ENCODE results near the gene TXNRD2.
A peak's percentile ranks its signal among the peaks of the same experiment; 100 is the strongest.
"Not testable (repeated sequence)": the region's sequence is repeated elsewhere in the genome, so short reads cannot be mapped to it uniquely, and the experiment has no call there.

Gene TXNRD2

DNA sequence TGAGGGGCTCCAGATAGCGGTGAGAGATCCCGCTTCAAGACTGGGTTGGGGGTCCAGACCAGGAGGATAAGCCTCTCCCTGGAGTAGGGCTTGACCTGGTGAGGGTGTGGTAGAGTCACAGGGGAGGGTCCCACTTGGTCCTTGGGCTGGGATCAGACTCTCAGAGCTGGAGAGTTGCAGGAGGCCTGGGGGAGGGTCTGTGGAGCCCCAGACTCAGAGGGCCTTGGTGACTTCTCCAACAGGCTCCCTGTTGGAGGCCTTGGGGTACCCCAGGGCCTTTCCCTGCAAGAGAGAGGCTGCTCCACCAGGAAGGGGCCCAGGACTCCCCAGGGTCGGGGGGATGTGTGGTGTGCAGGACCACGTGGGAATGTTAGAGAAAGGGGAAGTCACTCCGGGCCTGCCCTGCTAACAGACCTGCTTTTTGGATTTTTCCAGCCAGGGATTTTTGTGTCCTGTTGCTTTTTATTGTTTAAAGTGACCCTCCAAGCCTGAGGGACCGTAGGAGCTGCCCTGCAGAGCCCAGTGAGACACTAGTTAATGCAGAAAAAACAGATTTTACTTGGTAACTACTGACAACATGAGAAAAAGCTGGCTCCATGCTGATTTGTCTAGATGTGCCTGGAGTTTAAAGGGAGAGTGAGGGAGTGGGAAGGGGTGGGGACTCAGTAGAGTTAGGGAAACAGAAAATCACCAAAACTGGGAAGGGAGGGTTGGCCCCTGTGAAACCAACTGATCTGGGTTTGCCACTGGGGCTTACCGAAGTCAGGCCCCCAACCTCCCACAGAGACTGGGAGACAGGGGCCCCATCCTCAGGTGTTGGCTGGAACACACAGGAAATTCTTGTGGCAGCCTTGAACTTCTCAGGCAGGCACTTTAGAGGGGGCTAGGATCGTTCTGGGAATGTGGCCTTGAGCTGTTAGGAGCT, 801 bp upstream of the TXNRD2 start:
- DNase-seq, result peak; percentile 76

DNA sequence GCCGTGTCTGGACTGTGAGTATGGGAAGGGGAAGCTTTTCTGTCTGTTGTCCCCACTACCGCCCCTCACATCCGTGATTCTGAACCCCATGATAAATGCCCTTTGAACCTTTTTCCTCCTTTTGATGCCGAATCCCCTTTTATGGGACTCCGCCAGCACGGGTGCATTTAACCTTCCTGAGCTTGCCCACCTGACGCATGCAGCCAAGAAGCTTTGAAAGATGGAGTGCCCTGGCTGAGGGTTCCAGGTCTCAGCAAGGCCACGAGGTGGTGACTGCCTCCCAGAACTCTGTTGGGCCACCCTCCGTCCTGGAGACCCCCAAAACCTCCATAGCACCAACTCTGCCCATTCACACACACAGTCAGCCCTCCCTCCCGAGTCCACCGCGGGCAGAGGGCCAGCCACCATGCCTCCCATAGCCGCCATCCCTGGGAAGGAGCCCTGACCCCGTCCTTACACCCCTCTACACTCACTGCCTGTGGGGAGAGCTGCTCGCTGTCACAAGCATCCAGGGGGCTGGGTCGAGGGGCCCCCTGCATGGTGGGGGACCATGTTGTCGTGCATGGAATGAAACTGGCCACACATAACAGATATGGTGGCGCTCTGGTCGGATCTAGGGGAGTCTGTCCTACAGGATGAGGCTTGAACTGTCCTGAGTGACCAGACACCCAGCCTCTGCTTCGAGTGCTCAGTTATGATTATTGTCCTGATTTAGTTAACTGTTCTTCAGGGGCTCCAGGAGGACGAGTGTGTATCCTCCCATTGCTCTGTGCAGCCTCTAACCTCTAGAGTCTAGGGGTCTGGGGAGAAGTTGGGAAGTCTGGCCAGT, 868 bp downstream of the TXNRD2 start:
- DNase-seq, result no peak

DNA sequence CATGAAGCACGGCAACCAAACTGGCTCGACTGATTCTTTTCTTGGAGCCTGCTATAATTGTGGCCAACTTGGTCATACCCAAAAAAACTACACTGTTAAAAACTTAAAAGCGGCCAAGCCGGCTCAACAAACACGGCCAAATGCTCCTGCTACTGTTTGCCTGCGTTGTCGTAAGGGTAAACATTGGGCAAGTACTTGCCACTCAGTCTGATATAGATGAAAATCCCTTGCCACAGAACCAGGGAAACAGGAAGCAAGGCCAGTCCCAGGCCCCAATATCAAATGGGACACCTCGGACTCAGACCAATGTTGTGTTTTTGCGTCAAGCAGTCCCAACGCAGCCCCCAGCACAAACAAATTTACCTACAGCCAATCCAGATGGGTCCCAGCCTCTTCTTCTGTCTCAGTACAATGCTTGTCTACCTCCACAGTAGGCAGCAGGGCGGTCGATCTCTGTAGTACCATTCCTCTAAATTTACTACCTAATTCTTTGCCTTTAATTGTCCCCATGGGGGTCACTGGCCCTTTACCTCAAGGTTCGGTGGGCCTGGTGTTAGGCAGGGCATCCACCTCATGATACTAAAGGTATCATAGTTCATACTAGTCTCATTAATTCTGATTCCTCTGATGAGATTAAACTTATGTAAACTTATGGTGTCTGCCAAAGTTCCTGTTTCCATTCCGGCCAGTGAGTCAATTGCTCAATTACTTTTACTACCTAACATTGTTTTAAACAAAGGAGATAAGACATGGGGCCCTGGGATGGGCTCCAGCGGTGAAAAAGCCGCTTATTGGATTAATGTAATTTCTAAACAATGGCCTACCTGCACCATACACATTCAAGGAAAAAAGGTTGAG, 3.8 kb downstream of the TXNRD2 start:
- DNase-seq, result no peak

DNA sequence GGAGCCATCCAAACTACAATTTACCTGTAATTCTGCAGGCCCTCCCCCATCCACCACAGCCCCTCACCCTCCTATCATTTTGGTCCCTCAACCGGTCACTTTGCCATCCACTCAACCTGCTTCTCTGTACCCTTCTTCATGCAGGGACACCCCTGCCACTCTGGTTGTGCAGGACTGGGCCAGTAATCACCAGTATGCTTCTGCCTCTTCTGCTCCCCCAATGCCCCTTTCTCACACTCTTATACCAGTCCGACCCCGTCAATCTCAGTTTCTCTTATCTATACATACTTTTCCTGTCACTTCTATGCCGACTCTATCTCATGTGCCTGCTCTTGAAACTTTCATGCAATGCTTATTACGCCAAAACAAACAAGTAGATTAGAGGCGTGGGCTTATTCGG, 5.1 kb downstream of the TXNRD2 start:
- DNase-seq, result no peak

DNA sequence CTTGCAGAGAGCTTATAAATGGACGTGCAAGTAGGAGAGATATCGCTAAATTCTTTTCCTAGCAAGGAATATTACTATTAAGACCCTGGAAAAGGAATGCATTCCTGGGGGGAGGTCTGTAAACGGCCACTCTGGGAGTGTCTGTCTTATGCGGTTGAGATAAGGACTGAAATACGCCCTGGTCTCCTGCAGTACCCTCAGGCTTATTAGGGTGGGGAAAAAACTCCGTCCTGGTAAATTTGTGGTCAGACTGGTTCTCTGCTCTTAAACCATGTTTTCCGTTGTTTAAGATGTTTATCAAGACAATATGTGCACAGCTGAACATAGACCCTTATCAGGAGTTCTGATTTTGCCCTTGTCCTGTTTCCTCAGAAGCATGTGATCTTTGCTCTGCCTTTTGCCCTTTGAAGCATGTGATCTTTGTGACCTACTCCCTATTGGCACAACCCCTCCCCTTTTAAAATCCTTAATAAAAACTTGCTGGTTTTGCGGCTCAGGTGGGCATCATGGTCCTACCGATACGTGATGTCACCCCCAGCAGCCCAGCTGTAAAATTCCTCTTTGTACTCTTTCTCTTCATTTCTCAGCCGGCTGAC, 6.4 kb downstream of the TXNRD2 start:
- DNase-seq, result not testable (repeated sequence)

DNA sequence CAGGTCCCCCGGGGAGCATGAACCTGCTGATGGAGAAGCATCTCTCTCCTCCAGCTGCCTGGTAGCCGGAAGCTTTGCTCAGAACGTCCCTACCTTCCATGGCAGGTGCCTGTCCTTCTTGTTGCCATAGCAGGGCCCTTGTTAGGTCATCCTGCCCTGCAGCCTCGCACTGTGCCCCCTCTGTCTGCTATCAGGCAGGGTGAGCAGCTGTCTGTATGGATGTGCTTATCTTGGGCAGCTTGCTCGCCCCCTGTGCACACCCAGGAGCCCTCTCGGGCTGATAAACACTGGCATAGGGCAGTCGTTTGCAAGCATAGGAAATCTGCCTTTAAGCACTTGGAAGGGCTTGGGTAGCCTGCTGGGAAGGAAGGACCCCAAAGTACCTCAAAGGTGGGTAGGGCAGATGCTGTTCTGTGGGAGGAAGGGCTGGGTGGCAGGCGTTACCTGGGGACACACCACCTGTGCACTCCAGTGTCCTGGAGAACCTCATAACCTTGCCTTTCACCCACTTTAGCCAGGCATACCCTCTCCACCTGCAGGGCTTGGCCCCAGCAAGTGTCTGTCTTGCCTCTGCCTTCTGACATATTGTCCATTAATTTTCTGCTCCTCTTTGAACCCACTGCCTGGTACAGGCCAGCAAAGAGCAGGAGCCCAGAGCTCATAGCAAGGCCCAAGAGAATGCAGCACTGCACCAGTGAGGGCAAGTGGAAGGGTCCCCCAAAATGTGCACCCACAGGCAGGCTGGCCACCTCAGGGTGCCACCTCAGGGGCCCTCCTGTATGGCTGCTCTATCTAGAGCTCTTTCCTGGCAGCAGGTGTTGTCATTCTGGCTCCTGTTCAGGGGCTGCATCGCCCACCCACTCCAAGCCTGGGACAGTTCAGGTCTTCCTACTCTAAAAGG, 8.0 kb downstream of the TXNRD2 start:
- DNase-seq, result no peak

DNA sequence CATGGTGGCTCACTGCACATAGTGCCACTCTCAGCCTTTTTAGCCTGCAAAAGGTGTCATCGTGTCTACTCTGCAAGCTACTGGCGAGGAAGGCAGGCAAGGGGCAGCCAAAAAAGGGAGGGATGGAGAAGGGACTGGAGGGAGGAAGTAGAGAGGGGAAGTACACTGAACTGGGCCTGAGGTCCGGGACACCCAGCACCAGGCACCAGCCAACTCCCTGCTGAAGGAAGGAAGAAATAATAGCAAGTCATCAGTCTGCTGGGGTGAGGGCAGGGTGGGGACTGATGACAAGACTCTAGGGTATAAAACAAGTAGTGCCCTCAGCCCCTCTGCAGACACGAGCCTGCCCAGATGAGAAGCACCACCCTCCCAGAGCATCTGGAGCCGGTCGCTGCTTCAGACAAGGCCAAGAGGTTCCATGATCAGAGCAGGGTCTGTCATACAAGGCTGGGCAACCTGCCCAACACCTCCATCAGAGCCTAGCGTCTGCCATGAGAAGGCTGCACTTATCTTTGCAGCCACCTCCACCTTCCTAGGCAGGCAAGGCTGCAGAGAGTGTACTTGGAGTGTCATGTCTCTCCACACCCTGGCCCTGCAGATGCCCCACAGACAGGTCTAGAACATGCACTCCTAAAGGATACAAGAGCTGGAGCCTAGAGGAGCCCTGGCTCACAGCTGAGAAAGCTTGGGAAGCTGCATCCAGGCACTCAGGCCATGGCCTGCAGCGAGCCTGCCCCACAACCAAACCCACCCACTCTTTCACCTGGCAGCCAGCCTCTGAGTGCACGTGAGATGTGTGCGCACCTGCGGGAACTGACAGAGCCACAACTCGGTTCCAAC, 9.0 kb downstream of the TXNRD2 start:
- DNase-seq, result no peak

DNA sequence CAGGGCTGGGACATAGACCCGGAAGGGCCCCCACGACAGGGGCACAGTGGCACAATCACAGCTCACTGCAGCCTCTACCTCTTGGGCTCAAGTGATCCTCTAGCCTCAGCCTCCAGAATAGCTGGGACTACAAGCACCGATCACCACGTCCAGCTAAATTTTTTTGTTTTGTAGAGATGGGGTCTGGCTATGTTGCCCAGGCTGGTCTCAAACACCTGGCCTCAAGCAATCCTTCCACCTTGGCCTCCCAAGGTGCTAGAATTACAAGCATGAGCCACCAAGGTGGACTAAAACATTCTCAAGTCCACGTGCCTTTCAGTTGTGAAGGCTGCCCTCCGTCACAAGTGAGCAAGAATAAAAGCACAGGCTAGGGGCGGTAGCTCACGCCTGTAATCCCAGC, 10.1 kb downstream of the TXNRD2 start:
- DNase-seq, result no peak

DNA sequence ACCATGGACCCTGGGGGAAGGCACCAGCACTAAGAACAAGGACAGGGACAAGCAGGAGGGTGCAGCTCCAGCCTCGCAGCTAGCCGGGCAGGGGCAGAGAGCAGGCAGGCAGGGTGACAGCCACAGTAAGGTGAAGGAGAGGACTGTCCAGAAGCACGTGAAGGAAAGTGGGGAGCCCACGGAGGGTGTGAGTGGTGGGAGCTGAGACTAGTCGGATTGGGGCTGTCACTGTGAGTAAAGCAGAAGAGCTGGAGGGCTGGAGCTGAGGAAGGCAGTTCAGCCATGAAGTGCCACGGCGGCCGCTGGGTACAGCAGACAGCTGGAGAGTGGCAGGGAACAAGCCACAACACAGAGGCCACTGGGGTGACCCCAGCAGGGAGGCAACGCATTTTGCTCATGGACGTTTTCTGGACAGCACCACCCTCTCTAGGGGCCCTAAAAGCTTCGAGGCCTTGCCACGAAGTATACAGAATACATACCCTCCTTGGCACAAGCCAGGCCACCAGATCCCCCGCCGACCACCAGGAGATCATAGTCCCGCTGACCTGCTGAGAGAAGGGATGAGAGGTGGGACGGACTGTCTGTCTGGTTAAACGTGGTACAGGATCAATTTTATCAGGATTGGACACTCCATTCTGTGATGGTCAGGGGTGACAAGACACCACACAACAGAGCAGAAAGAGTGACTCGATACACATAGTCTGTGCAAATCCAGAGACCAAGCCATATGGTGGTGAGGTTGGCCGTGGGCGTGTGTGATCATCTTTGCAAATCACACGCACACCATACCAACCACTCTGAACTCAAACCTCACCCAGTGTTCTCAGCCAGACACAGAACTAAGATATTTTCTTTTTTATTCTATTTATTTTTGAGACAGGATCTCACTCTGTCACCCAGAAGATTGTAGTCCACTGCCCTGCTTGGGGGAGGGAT, 10.8 kb downstream of the TXNRD2 start:
- no peak for DNase-seq

DNA sequence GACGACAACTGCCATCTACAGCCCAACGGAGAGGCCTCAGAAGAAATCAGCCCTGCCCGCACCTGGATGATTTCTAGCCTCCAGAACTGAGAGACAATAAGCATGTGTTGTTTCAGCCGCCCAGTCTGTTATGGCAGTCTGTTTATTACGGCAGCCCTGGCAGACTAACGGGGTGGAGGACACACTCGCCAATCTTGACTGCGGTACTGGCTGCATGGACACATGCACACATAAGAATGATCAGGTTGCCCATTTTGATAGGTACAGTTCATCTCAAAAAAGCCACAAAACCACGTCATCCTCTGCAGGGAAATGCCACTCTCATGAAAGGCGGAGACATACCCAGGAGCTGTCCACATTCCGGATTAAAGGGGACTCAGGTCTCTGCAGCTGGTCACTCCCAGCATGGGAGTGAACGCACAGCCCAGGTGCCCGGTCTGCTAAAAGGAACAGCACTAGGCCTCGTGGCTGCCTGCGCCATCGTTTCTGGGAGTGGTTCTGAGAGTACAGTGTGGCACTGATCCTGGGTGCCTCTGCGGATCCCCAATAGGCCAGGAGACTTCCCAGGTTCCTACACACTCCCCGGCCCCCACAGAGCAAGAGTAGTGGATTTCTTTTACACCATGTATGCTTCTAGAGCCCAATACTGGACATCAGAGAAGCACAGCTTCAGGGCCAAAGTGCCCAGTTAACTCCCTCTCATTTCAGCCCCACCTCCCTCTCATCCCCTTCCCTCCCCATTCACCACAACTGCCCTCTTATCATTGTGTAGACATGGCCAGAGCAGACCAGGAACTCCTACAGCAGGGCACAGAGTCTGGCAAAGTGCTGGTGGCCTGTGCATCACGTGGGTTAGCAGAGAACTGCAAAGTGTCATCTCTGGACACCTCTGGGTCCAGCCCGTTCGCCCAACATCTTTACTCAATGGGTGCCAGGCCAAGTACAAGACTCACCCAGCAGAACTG, 11.8 kb downstream of the TXNRD2 start:
- DNase-seq, result no peak

DNA sequence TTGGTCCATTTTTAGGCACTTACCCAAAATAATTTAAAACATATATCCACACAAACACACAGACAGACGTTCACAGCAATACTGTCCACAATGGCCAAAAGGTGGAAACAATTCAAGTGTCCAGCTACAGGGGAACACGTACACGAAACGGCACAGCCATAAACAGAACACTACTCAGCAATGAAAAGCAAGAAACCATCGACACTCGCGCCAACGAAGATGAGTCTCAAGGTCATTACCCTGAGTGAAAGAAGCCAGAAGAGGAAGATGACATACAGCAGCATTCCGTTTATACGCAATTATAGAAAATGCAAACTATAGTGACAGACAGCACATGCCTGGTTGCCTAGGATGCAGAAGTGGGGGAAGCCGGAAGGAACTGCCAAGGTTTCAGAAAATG, 13.4 kb downstream of the TXNRD2 start:
- no peak for DNase-seq

DNA sequence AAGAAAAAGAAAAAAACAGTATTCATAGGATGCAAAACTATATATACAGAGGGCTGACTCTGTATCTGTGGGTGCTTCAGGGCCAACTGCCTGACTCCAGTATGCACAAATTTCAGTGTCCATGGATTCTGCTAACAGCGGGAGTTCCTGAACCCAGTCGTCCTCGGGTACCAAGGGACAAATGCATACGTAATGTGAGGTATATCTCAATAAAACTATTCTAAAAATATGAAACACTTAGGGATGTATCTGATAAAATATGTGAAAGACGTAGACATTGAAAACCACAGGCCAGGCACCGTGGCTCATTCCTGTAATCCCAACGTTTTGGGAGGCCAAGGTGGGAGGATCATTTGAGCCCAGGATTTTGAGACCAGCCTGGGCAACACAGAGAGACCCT, 13.9 kb downstream of the TXNRD2 start:
- no peak for DNase-seq

DNA sequence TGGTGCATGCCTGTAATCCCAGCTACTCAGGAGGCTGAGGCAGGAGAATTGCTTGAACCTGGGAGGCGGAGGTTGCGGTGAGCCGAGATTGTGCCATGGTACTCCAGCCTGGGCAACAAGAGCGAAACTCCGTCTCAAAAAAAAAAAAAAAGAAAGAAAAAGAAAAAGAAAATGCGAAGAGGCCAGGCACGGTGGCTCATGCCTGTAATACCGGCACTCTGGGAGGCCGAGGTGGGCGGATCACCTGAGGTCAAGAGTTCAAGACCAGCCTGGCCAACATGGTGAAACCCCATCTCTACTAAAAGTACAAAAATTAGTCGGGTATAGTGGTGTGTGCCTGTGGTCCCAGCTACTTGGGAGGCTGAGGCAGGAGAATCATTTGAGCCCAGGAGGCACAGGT, 15.6 kb downstream of the TXNRD2 start:
- DNase-seq, result not testable (repeated sequence)

DNA sequence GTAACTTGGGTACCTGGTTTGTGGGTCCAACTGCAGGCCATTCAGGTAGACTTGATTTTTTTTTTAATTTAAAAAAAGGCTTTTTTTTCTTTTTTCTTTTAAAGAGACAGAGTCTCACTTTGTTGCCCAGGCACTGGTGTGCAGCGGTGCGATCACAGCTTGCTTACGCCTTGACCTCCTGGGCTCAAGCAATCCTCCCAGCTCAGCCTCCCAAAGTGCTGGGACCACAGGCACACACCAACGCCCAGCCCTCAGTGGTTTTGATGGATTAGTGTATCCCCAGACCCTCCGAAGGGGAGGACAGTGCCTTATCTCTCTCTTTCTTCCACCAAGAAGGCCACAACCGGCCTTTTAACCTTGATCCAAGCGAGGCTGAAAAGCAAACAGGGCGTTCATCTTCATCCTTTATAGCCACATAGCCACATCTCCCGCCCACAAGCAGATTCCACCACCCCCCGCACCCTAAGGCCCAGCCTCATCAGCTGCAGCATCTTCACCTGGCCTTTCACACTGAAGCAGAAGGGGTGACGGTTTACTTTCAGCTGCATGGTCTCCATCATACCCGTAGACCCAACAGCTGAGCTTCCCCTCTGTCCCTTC, 17.6 kb downstream of the TXNRD2 start:
- DNase-seq, result no peak

DNA sequence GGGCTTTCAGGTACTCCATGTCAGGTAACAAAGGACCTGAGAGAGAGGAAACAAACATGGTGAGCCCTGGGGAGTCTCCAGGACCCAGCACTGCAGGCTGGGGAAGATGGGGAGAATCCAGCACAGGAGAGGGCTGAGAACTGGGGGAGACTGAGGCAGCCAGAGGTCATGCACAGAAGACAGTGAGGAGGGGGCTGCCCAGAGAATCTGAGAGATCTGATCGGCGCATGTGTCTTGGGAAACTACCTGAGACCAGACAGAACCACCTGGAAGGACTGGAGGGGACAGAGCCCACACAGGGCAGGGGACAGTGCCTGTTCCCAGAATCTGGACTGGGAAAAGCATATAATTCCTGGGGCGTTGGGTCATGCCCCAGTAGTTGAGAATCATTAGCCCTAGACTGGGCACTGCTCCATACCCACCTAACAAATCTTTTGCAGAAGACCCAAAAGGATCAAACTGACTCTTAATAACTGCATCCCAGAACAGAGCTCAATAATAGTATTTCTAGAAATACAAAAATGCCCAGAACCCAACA, 20.0 kb downstream of the TXNRD2 start:
- DNase-seq, result no peak

DNA sequence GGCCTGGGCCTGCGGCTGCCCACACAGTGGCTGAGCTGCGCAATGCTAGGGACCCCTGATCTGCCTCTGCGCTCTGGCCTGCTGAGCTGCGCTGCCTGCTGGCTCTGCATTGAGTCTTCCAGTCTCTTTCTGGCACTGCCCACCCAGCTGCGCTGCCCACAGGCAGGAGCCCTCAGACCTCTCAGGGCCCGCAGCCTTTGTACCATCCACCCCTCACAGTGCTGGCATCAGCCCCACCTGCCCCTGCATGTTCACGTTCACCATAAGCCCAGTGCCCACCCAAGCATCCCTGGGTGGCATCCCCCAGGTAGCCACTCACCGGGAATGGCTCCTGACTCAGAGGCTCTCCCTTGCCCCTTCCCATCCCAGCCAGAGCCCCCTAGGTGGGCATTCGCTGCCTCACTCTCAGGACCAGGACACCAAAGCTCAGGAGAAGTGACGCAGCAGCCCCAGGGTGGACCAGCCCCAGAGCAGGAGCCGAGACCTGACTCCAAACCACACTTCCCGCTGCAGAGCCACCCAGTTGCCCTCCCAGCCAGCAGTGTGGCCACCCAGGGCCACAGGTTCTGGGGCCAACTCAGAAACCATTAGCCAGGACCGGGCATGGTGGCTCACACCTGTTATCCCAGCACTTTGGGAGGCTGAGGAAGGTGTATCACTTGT, 21.8 kb downstream of the TXNRD2 start:
- no peak for DNase-seq
